Gastrocnemius medialis (tissue), 4 donors: ENCODE results near the gene ROR2. TPM values are rescaled to one million over a fixed set of nuclear protein-coding genes. Genes with fewer than 3 reads are reported as not detected.

Experiments used
- ATAC-seq, 2 donors: fragments of 150-250 bp; one replicate each; pipeline ENCODE4 v1.9.1; 2016
- DNase-seq, 2 donors: peaks; one replicate each; pipeline ENCODE4 v3.0.0-alpha.2; 2019
- H3K27ac ChIP-seq, 4 donors: fragments of 200-600 bp; sonication (generic); 1 replicate in 1 of 4; 2 replicates in 3 of 4; pipeline ENCODE4 v1.5.1; 2016 to 2018; ENCODE audit warnings: mild to moderate bottlenecking in 2 of 4, moderate library complexity in 1 of 4
- H3K27me3 ChIP-seq, 3 donors: fragments of 200-600 bp; sonication (generic) in 2 of 3; 1 replicate in 1 of 3; 2 replicates in 2 of 3; pipeline versions ENCODE4 v1.5.1 to v1.6.0; 2016 to 2019; ENCODE audit warnings: mild to moderate bottlenecking in 1 of 3, moderate library complexity in 1 of 3
- H3K36me3 ChIP-seq, 2 donors: fragments of 200-600 bp; sonication (generic) in 1 of 2; one replicate each; pipeline ENCODE4 v1.5.1; 2017 to 2018
- H3K4me1 ChIP-seq, 2 donors: fragments of 200-600 bp; sonication (generic) in 1 of 2; one replicate each; pipeline ENCODE4 v1.5.1; 2016 to 2017; ENCODE audit warnings: mild to moderate bottlenecking in 2 of 2
- H3K4me3 ChIP-seq, 4 donors: fragments of 200-600 bp; sonication (generic) in 3 of 4; 1 replicate in 1 of 4; 2 replicates in 3 of 4; pipeline ENCODE4 v1.5.1; 2016 to 2019; ENCODE audit warnings: mild to moderate bottlenecking in 2 of 4
- H3K9me3 ChIP-seq, 3 donors: fragments of 200-600 bp; sonication (generic) in 2 of 3; 1 replicate in 1 of 3; 2 replicates in 2 of 3; pipeline ENCODE4 v1.5.1; 2016 to 2019
- CTCF ChIP-seq, 5 experiments: fragments of 450-650 bp in 3 of 5; fragments of 200-600 bp in 2 of 5; sonication (generic) in 2 of 5; IDR thresholded peaks in 4 of 5; conservative IDR thresholded peaks in 1 of 5; 1 replicate in 4 of 5; 2 replicates in 1 of 5; pipeline ENCODE4 v1.5.1; 2016 to 2019; ENCODE audit warnings: antibody characterized with exemption in 5 of 5, mild to moderate bottlenecking in 3 of 5, moderate library complexity in 3 of 5
- POLR2A ChIP-seq, 2 donors: fragments of 450-650 bp; IDR thresholded peaks; one replicate each; pipeline ENCODE4 v1.6.1; 2017; ENCODE audit warnings: antibody characterized with exemption in 2 of 2, mild to moderate bottlenecking in 2 of 2, moderate library complexity in 2 of 2
- in situ Hi-C, 4 donors: fragments of 200-750 bp; cut with MboI; loops; one replicate each; pipeline versions ENCODE4 v1.15.0 to v1.8.0; 2017; ENCODE audit warnings: low sequenced_read_pairs in 4 of 4
- intact Hi-C: fragments of 100-400 bp; cut with DNase I; formaldehyde crosslinking; loops from one replicate; pipeline ENCODE4 v1.15.1; 2023; ENCODE audit warnings: low total_unique reads
- total RNA-seq, 4 donors: library from RNA; depleted of rRNA; stranded (reverse); fragments of >200 nt; gene quantifications; one replicate each; pipeline versions ENCODE4 v1.1.0 to v1.2.3, GENCODE V29; 2016

ROR2 gene
- total RNA-seq, 4 donors from 2014 or later = 0.15 to 1.2 (median 0.61) TPM

DNA sequence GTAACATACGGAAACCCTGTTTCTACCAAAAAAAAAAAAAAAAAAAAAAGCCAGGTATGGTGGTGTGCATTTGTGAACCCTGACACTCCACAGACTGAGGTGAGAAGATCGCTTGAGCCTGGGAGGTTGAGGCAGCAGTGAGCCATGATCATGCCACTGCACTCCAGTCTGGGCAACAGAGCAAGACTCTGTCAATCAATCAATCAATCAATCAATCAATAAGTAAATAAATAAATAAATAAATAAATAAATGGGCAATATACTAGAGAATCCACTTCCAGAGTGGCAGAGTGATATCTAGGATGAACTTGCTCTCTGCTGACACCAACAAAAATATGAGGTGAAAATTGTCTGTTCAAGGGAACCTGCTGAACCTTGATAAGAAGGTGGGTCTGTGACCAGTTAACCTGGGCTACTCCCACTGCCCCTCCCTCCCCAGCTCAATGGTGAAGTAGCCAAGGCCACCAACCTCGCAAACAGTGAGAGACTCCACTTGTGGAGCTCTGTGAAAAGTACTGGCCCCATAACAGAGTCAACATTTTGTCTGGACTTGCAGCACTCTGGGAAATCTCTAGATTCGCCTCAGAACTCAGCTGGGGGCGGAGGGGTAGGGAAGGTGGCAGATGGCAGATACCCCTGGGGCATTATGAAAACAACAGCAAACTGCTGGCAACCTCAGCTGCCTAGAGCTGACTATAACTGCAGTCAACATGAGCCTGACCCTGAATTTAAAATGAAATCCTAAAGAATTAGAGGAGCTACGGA is 163.7 kb downstream of the ROR2 start:
- H3K4me1 ChIP-seq = no peaks in the 10 kb centered on the region
- no peak overlapping the region for H3K27ac ChIP-seq
- in situ Hi-C loops (loop anchor here in 1 of 4 donors (25.0 kb wide), 1 partner anchor 151 kb away; no protein-coding TSS in a partner anchor), intact Hi-C loops (no loop called here)
- H3K27me3 ChIP-seq = no peaks in the 10 kb centered on the region
- ATAC-seq = no peak
- DNase-seq = no peak
- H3K4me3 ChIP-seq = no peak overlapping the region
- no peaks in the 10 kb centered on the region for H3K36me3 ChIP-seq
- H3K9me3 ChIP-seq = no peaks in the 10 kb centered on the region
- TF ChIP-seq POLR2A (IDR thresholded peaks at IDR 0.05) (no peak), CTCF (IDR thresholded peaks at IDR 0.05 in 4 of 5, conservative IDR thresholded peaks at IDR 0.05 in 1 of 5) (no peak)

DNA sequence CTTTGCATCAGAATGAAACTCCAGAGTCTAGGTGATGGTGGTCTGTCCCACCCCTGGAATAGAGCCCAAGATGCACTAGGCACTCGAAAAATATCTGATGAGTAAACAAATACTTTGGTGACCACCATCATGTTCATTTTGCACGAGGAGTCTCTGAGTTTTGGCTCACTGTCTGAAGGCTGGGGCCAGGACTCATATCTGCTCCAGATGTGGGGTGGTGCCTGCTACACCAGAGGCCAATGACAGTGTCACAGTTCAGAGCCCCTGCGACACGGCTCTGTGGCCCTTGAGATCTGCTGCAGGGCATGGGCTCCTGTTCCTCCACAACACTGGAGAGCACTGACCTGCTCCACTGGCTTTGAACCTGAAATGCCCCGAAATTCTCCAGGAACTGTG is 164.6 kb downstream of the ROR2 start:
- no peaks in the 10 kb centered on the region for H3K4me1 ChIP-seq
- H3K9me3 ChIP-seq = no peaks in the 10 kb centered on the region
- H3K36me3 ChIP-seq = no peaks in the 10 kb centered on the region
- ATAC-seq (no peak), DNase-seq (no peak)
- H3K27ac ChIP-seq = no peak overlapping the region
- intact Hi-C loops = no loop called here
- no peak overlapping the region for H3K4me3 ChIP-seq
- TF ChIP-seq CTCF (IDR thresholded peaks at IDR 0.05 in 4 of 5, conservative IDR thresholded peaks at IDR 0.05 in 1 of 5) = no peak
- TF ChIP-seq POLR2A (IDR thresholded peaks at IDR 0.05) = no peak
- H3K27me3 ChIP-seq = no peaks in the 10 kb centered on the region
- in situ Hi-C loops = loop anchor here in 1 of 4 donors (25.0 kb wide), 1 partner anchor 152 kb away; no protein-coding TSS in a partner anchor

GRCh38 chr9:91784673-91785446 is 165.2 kb downstream of the ROR2 start:
- in situ Hi-C loops (loop anchor here in 1 of 4 donors (25.0 kb wide), 1 partner anchor 152 kb away; no protein-coding TSS in a partner anchor), intact Hi-C loops (no loop called here)
- H3K4me1 ChIP-seq = no peaks in the 10 kb centered on the region
- no peak overlapping the region for H3K4me3 ChIP-seq
- H3K9me3 ChIP-seq = no peaks in the 10 kb centered on the region
- DNase-seq = no peak
- H3K27ac ChIP-seq = no peak overlapping the region
- H3K27me3 ChIP-seq = no peaks in the 10 kb centered on the region
- ATAC-seq = no peak
- no peaks in the 10 kb centered on the region for H3K36me3 ChIP-seq
- no peak for TF ChIP-seq POLR2A (IDR thresholded peaks at IDR 0.05)
- TF ChIP-seq CTCF (IDR thresholded peaks at IDR 0.05 in 4 of 5, conservative IDR thresholded peaks at IDR 0.05 in 1 of 5) = no peak

DNA sequence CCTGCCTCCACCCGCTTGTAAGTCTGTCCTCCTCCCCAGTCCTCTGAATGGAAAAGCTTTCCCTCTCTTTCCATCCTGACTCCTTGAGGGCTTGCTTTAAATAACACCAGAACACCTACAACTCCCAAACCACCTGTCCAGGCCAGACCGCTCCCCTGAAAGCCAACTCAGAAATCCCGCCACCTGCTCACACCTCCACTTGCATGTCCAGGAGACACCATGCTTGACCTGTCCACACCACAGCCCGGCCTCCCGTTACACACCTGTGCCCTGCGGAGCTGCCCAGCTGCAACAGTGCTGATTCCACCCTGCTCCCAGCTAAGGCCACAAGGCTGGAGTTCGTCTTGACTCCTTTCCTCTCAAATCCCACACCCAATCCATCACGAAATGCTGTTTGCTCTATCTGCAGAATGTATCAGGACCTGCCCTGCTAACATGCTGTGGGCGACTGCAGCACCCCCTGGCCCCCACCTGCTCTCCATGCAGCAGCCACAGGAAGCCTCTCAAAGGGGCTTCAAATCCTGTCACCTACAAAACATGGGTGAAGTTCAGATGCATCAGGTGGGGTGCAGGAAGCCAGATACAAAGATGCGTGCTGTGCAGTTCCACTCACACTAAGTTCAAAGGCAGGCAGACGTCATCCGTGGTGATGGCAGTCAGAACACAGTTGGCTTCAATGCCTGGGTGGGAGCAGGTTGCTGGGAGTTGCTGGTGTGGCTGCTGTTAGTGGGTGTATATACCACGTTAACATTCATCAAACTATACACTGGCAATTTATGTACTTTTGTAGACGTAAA is 166.0 kb downstream of the ROR2 start:
- Histone ChIP-seq H3K36me3 (no peaks in the 10 kb centered on the region), H3K27ac (no peak overlapping the region), H3K9me3 (no peaks in the 10 kb centered on the region), H3K4me1 (no peaks in the 10 kb centered on the region), H3K4me3 (no peak overlapping the region), H3K27me3 (no peaks in the 10 kb centered on the region)
- DNase-seq (no peak), ATAC-seq (no peak)
- no peak for TF ChIP-seq CTCF (IDR thresholded peaks at IDR 0.05 in 4 of 5, conservative IDR thresholded peaks at IDR 0.05 in 1 of 5)
- intact Hi-C loops = no loop called here
- in situ Hi-C loops = loop anchor here in 1 of 4 donors (25.0 kb wide), 1 partner anchor 153 kb away; no protein-coding TSS in a partner anchor
